Purkinje cell (primary cell): Measurements from ENCODE around the gene NBDY. TPM values are rescaled to one million over a fixed set of nuclear protein-coding genes. Genes with fewer than 3 reads are reported as not detected.

Source experiments
- polyA plus RNA-seq: library from polyadenylated mRNA; unstranded; fragments of >200 nt; fragmentation: Nextera tagmentation; gene quantifications from 2 replicates; pipeline ENCODE4 v1.2.1, GENCODE V29; 2014

The NBDY gene, protein sequence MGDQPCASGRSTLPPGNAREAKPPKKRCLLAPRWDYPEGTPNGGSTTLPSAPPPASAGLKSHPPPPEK
- 359 and 385 TPM in 2 replicates for polyA plus RNA-seq

DNA sequence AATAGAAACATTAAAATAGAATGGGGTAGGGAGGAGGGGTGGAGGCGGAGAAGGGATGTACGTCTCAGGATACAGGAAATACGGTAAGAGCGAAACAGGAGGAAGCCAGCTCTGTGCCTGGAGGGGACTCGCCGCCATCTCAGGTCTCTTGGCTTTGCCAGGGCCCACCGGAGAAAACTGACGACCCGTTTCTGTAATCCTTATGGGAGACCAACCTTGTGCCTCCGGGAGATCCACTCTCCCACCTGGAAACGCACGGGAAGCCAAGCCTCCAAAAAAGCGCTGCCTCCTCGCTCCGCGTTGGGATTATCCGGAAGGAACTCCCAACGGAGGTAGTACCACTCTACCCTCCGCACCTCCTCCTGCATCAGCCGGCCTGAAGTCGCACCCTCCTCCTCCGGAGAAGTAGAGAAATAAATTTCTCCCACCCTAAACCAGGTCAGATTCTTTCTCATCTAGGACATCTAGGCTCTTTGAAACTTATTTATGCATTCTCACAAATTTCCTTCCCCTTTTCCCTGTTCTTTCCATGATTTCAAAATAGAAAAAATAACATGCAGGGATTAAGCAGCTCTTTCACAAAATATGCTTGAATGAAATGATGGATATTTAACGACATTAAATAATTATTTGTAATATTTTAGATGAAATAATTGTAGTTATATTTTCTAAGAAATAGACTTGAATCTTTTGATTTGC, at the start of gene NBDY:
Gene NBDY (plus strand): TSS at position 92 of the 699 bp plus-strand sequence. CDS start 111 bp downstream, at position 203.

Other genes with a start within 250 kb of the NBDY start
- 59.7 and 62.0 TPM in 2 replicates for gene UBQLN2, start 165.6 kb upstream of the NBDY start, polyA plus RNA-seq